ENCODE data around the gene FRMD1. TPM values are rescaled to one million over a fixed set of nuclear protein-coding genes. Genes with fewer than 3 reads are reported as not detected.

Gene FRMD1
- total RNA-seq, 1 donor = under 0.01 TPM

GRCh38 chr6:168009331-168009730, 69.7 kb downstream of the FRMD1 start:
- no peak for TF ChIP-seq CTCF (IDR thresholded peaks at IDR 0.05; ENCODE audit: extremely low read depth, low read depth, low read length)
- Histone ChIP-seq H3K27me3 (ENCODE audit: insufficient read depth, low read length) (peaks cover 17% of the 10 kb centered on the region), H3K9me3 (ENCODE audit: low read depth, low read length) (peaks cover 13% of the 10 kb centered on the region), H3K4me1 (ENCODE audit: insufficient read depth, low read length) (peaks cover 9% of the 10 kb centered on the region), H3K79me2 (ENCODE audit: insufficient read depth, low read length) (no peaks in the 10 kb centered on the region), H3K27ac (ENCODE audit: low read depth, low read length) (no peak overlapping the region), H3K36me3 (ENCODE audit: insufficient read depth, low read length) (no peaks in the 10 kb centered on the region), H3K4me2 (ENCODE audit: insufficient read depth, low read length) (no peak overlapping the region), H3K4me3 (ENCODE audit: insufficient read depth, low read length) (no peak overlapping the region), H2AFZ (ENCODE audit: low read length) (no peak overlapping the region), H4K20me1 (ENCODE audit: insufficient read depth, low read length) (no peaks in the 10 kb centered on the region)
- DNase-seq (ENCODE audit: insufficient read length, low spot score, missing footprints) = no peak

GRCh38 chr6:168007592-168008338, 71.2 kb downstream of the FRMD1 start:
- no peaks in the 10 kb centered on the region for H3K79me2 ChIP-seq (ENCODE audit: insufficient read depth, low read length)
- DNase-seq (ENCODE audit: insufficient read length, low spot score, missing footprints) = peak; percentile 81
- peaks cover 15% of the 10 kb centered on the region for H3K27me3 ChIP-seq (ENCODE audit: insufficient read depth, low read length)
- H3K9me3 ChIP-seq (ENCODE audit: low read depth, low read length) = peaks cover 10% of the 10 kb centered on the region
- peaks cover 9% of the 10 kb centered on the region for H3K4me1 ChIP-seq (ENCODE audit: insufficient read depth, low read length)
- no peak overlapping the region for H2AFZ ChIP-seq (ENCODE audit: low read length)
- no peaks in the 10 kb centered on the region for H3K36me3 ChIP-seq (ENCODE audit: insufficient read depth, low read length)
- H3K4me3 ChIP-seq (ENCODE audit: insufficient read depth, low read length) = no peak overlapping the region
- no peaks in the 10 kb centered on the region for H4K20me1 ChIP-seq (ENCODE audit: insufficient read depth, low read length)
- H3K4me2 ChIP-seq (ENCODE audit: insufficient read depth, low read length) = peak overlapping the region; percentile 60
- peak overlapping the region; percentile 65 for H3K27ac ChIP-seq (ENCODE audit: low read depth, low read length)
- TF ChIP-seq CTCF (IDR thresholded peaks at IDR 0.05; ENCODE audit: extremely low read depth, low read depth, low read length) = no peak

GRCh38 chr6:168005796-168006195, 73.2 kb downstream of the FRMD1 start:
- Histone ChIP-seq H2AFZ (ENCODE audit: low read length) (no peak overlapping the region), H3K4me1 (ENCODE audit: insufficient read depth, low read length) (peaks cover 9% of the 10 kb centered on the region), H4K20me1 (ENCODE audit: insufficient read depth, low read length) (no peaks in the 10 kb centered on the region), H3K36me3 (ENCODE audit: insufficient read depth, low read length) (no peaks in the 10 kb centered on the region), H3K79me2 (ENCODE audit: insufficient read depth, low read length) (no peaks in the 10 kb centered on the region), H3K9me3 (ENCODE audit: low read depth, low read length) (peaks cover 4% of the 10 kb centered on the region), H3K27me3 (ENCODE audit: insufficient read depth, low read length) (peaks cover 15% of the 10 kb centered on the region), H3K4me3 (ENCODE audit: insufficient read depth, low read length) (no peak overlapping the region), H3K4me2 (ENCODE audit: insufficient read depth, low read length) (no peak overlapping the region), H3K27ac (ENCODE audit: low read depth, low read length) (no peak overlapping the region)
- no peak for DNase-seq (ENCODE audit: insufficient read length, low spot score, missing footprints)
- no peak for TF ChIP-seq CTCF (IDR thresholded peaks at IDR 0.05; ENCODE audit: extremely low read depth, low read depth, low read length)

GRCh38 chr6:168004945-168005344, 74.1 kb downstream of the FRMD1 start:
- no peak for TF ChIP-seq CTCF (IDR thresholded peaks at IDR 0.05; ENCODE audit: extremely low read depth, low read depth, low read length)
- Histone ChIP-seq H3K4me1 (ENCODE audit: insufficient read depth, low read length) (peaks cover 9% of the 10 kb centered on the region), H3K27me3 (ENCODE audit: insufficient read depth, low read length) (peaks cover 15% of the 10 kb centered on the region), H3K9me3 (ENCODE audit: low read depth, low read length) (no peaks in the 10 kb centered on the region), H4K20me1 (ENCODE audit: insufficient read depth, low read length) (no peaks in the 10 kb centered on the region), H3K27ac (ENCODE audit: low read depth, low read length) (no peak overlapping the region), H3K79me2 (ENCODE audit: insufficient read depth, low read length) (no peaks in the 10 kb centered on the region), H3K4me3 (ENCODE audit: insufficient read depth, low read length) (no peak overlapping the region), H3K36me3 (ENCODE audit: insufficient read depth, low read length) (no peaks in the 10 kb centered on the region), H3K4me2 (ENCODE audit: insufficient read depth, low read length) (no peak overlapping the region), H2AFZ (ENCODE audit: low read length) (no peak overlapping the region)
- DNase-seq (ENCODE audit: insufficient read length, low spot score, missing footprints) = no peak

Data from osteoblast (primary cell).